DMS53 treated with DMSO at 0.1 percent for 48 hours (cell line): ENCODE results near the gene TAF13.
"Not testable (repeated sequence)": the region's sequence is repeated elsewhere in the genome, so short reads cannot be mapped to it uniquely, and the experiment has no call there.

ENCODE experiments used
- DNase-seq: peaks from one replicate; lab custom pipeline; 2025; ENCODE audit not compliant: unreplicated experiment; lab: John Stamatoyannopoulos, UW

TAF13 gene

GRCh38 chr1:109048335-109048734 is 27.5 kb downstream of the TAF13 start:
- no peak for DNase-seq

GRCh38 chr1:109047339-109047738 is 28.5 kb downstream of the TAF13 start:
- no peak for DNase-seq

- DNase-seq: no peak
These were observed 29.1 kb downstream of the TAF13 start for GRCh38 chr1:109046671-109047070.

GRCh38 chr1:109045595-109045994 is 30.2 kb downstream of the TAF13 start:
- DNase-seq: no peak

- peak; percentile 91 for DNase-seq
These were observed 34.0 kb downstream of the TAF13 start, which contains the start of gene WDR47 for GRCh38 chr1:109041621-109042468. TSS of gene WDR47 (minus strand) at chr1:109042102. CDS start at chr1:109023512, 18,590 bp downstream.

GRCh38 chr1:109040989-109041620 is 34.7 kb downstream of the TAF13 start:
- no peak for DNase-seq

- no peak for DNase-seq
These were observed 35.2 kb downstream of the TAF13 start for GRCh38 chr1:109040627-109040988.

- no peak for DNase-seq
These were observed 41.4 kb downstream of the TAF13 start for GRCh38 chr1:109034382-109034781.

- not testable (repeated sequence) for DNase-seq
These were observed 46.3 kb downstream of the TAF13 start for GRCh38 chr1:109029493-109029892.

GRCh38 chr1:109027841-109028240 is 48.0 kb downstream of the TAF13 start:
- DNase-seq: no peak

- DNase-seq: no peak
These were observed 50.1 kb downstream of the TAF13 start for GRCh38 chr1:109025694-109026093.

- no peak for DNase-seq
These were observed 51.2 kb downstream of the TAF13 start for GRCh38 chr1:109024646-109025045.

- DNase-seq: no peak
These were observed 55.0 kb downstream of the TAF13 start for GRCh38 chr1:109020693-109021257.

GRCh38 chr1:109017719-109018118 is 58.1 kb downstream of the TAF13 start:
- DNase-seq: not testable (repeated sequence)

GRCh38 chr1:109017134-109017533 is 58.7 kb downstream of the TAF13 start:
- DNase-seq: no peak
